GM19438 (cell line): ENCODE measurements around the gene UTS2B.
"Not testable (repeated sequence)": the region's sequence is repeated elsewhere in the genome, so short reads cannot be mapped to it uniquely, and the experiment has no call there.

Experiments used
- ATAC-seq: cut with Tn5 transposase; IDR thresholded peaks from one replicate; pipeline ENCODE4 v1.9.1; 2021; ENCODE audit warnings: low read depth; ENCODE audit not compliant: unreplicated experiment

The UTS2B gene

GRCh38 chr3:191290311-191291025 is 39.9 kb downstream of the UTS2B start:
- peak; percentile 81 for ATAC-seq

GRCh38 chr3:191283400-191283799 is 46.9 kb downstream of the UTS2B start:
- ATAC-seq = no peak

- ATAC-seq = no peak
Observed at GRCh38 chr3:191282251-191283185, 47.8 kb downstream of the UTS2B start.

- ATAC-seq = no peak
Observed at GRCh38 chr3:191280882-191281281, 49.4 kb downstream of the UTS2B start.

- no peak for ATAC-seq
Observed at GRCh38 chr3:191280111-191280510, 50.2 kb downstream of the UTS2B start.

GRCh38 chr3:191275751-191276150 is 54.6 kb downstream of the UTS2B start:
- no peak for ATAC-seq

GRCh38 chr3:191275244-191275643 is 55.1 kb downstream of the UTS2B start:
- not testable (repeated sequence) for ATAC-seq

- peak; percentile 67 for ATAC-seq
Observed at GRCh38 chr3:191269289-191270085, 60.8 kb downstream of the UTS2B start.

- no peak for ATAC-seq
Observed at GRCh38 chr3:191268737-191269136, 61.6 kb downstream of the UTS2B start.

GRCh38 chr3:191263850-191264249 is 66.5 kb downstream of the UTS2B start:
- no peak for ATAC-seq

GRCh38 chr3:191263365-191263764 is 67.0 kb downstream of the UTS2B start:
- peak; percentile 83 for ATAC-seq

- peak; percentile 31 for ATAC-seq
Observed at GRCh38 chr3:191262650-191263049, 67.7 kb downstream of the UTS2B start.

- no peak for ATAC-seq
Observed at GRCh38 chr3:191261304-191261638, 69.1 kb downstream of the UTS2B start.

- ATAC-seq = no peak
Observed at GRCh38 chr3:191260431-191261303, 69.7 kb downstream of the UTS2B start.

- ATAC-seq = no peak
Observed at GRCh38 chr3:191259486-191259885, 70.8 kb downstream of the UTS2B start.

- ATAC-seq = no peak
Observed at GRCh38 chr3:191257286-191257685, 73.0 kb downstream of the UTS2B start.

- no peak for ATAC-seq
Observed at GRCh38 chr3:191256405-191256804, 73.9 kb downstream of the UTS2B start.

- ATAC-seq = no peak
Observed at GRCh38 chr3:191255156-191255555, 75.2 kb downstream of the UTS2B start.

- ATAC-seq = no peak
Observed at GRCh38 chr3:191254098-191254873, 76.0 kb downstream of the UTS2B start.
